CD4-positive, alpha-beta T cell treated with Interleukin-21 for 1 hour (primary cell): ENCODE data around the gene SPRR2E.
"Not testable (repeated sequence)": the region's sequence is repeated elsewhere in the genome, so short reads cannot be mapped to it uniquely, and the experiment has no call there.

Experiments used
- DNase-seq: peaks from one replicate; pipeline ENCODE4 v3.0.0-alpha.2; 2020

SPRR2E gene

GRCh38 chr1:153094426-153094825, at the start of gene SPRR2E:
SPRR2E (minus strand) TSS chr1:153094526; CDS start chr1:153093751, 775 bp downstream.
- DNase-seq: no peak

GRCh38 chr1:153141377-153141776, 47.1 kb upstream of the SPRR2E start:
- DNase-seq: no peak

GRCh38 chr1:153140484-153140883, 46.2 kb upstream of the SPRR2E start:
- no peak for DNase-seq

- no peak for DNase-seq
Observed at GRCh38 chr1:153133743-153134142, 39.4 kb upstream of the SPRR2E start.

- DNase-seq: no peak
Observed at GRCh38 chr1:153133267-153133666, 38.9 kb upstream of the SPRR2E start.

GRCh38 chr1:153128688-153129087, 34.4 kb upstream of the SPRR2E start:
- DNase-seq: not testable (repeated sequence)

- no peak for DNase-seq
Observed at GRCh38 chr1:153127296-153127695, 33.0 kb upstream of the SPRR2E start.

GRCh38 chr1:153125536-153125935, 31.2 kb upstream of the SPRR2E start:
- DNase-seq: no peak

- not testable (repeated sequence) for DNase-seq
Observed at GRCh38 chr1:153123793-153124192, 29.5 kb upstream of the SPRR2E start.

GRCh38 chr1:153122831-153123421, 28.6 kb upstream of the SPRR2E start:
- DNase-seq: no peak

- DNase-seq: no peak
Observed at GRCh38 chr1:153120945-153121344, 26.6 kb upstream of the SPRR2E start.

GRCh38 chr1:153119491-153119971, 25.2 kb upstream of the SPRR2E start:
- DNase-seq: no peak

GRCh38 chr1:153115264-153115663, 20.9 kb upstream of the SPRR2E start:
- not testable (repeated sequence) for DNase-seq

- DNase-seq: no peak
Observed at GRCh38 chr1:153113416-153113815, 19.1 kb upstream of the SPRR2E start, which contains the start of gene SPRR2F. SPRR2F (minus strand) TSS chr1:153113516; CDS start chr1:153112733, 783 bp downstream.

- not testable (repeated sequence) for DNase-seq
Observed at GRCh38 chr1:153112454-153112853, 18.1 kb upstream of the SPRR2E start.

GRCh38 chr1:153100245-153100644, 5.9 kb upstream of the SPRR2E start:
- no peak for DNase-seq

GRCh38 chr1:153099461-153100045, 5.2 kb upstream of the SPRR2E start:
- no peak for DNase-seq

- DNase-seq: no peak
Observed at GRCh38 chr1:153095764-153096163, 1.4 kb upstream of the SPRR2E start.

GRCh38 chr1:153087652-153088051, 6.7 kb downstream of the SPRR2E start:
- no peak for DNase-seq

GRCh38 chr1:153081736-153082135, 12.6 kb downstream of the SPRR2E start:
- DNase-seq: no peak

- DNase-seq: no peak
Observed at GRCh38 chr1:153072806-153073726, 21.3 kb downstream of the SPRR2E start.

- no peak for DNase-seq
Observed at GRCh38 chr1:153071511-153071910, 22.8 kb downstream of the SPRR2E start, which contains the start of gene SPRR2B. SPRR2B (minus strand) TSS chr1:153071611; CDS start chr1:153070839, 772 bp downstream.

- no peak for DNase-seq
Observed at GRCh38 chr1:153070243-153070642, 24.1 kb downstream of the SPRR2E start.
